DOHH2 (cell line): ENCODE data around the gene PTPN4.

Source experiments
- H3F3A ChIP-seq: fragments of 200-600 bp; sonication (generic), shearing (Covaris generic); 2 replicates; pipeline ENCODE4 v1.6.0; 2016; ENCODE audit warnings: antibody characterized with exemption, mild to moderate bottlenecking; ENCODE audit not compliant: control insufficient read depth, insufficient read depth
- H3K27ac ChIP-seq: fragments of 200-600 bp; sonication (generic); 2 replicates; pipeline ENCODE4 v1.5.1; 2014; ENCODE audit warnings: low read depth, mild to moderate bottlenecking, low read length, moderate library complexity
- H3K27me3 ChIP-seq: fragments of 200-600 bp; sonication (generic); 2 replicates; pipeline ENCODE4 v1.6.1; 2014; ENCODE audit warnings: mild to moderate bottlenecking, low read length, mixed read lengths; ENCODE audit not compliant: control insufficient read depth
- H3K36me3 ChIP-seq: fragments of 200-600 bp; sonication (generic); 2 replicates; pipeline ENCODE4 v1.6.1; 2014; ENCODE audit warnings: mild to moderate bottlenecking, low read length, moderate library complexity, mixed read lengths; ENCODE audit not compliant: control insufficient read depth
- H3K4me1 ChIP-seq: fragments of 200-600 bp; sonication (generic); 2 replicates; pipeline ENCODE4 v1.6.1; 2014; ENCODE audit warnings: mild to moderate bottlenecking, low read length, mixed read lengths; ENCODE audit not compliant: control insufficient read depth
- H3K4me2 ChIP-seq: fragments of 200-600 bp; sonication (generic); 2 replicates; pipeline ENCODE4 v1.6.0; 2014; ENCODE audit warnings: mild to moderate bottlenecking, low read length, moderate library complexity
- H3K4me3 ChIP-seq: fragments of 200-600 bp; sonication (generic); 2 replicates; pipeline ENCODE4 v1.5.1; 2014; ENCODE audit warnings: mild to moderate bottlenecking, low read length, mixed read lengths
- H3K79me2 ChIP-seq: fragments of 200-600 bp; sonication (generic); 2 replicates; pipeline ENCODE4 v1.6.1; 2014; ENCODE audit warnings: mild to moderate bottlenecking, low read length, mixed read lengths; ENCODE audit not compliant: control insufficient read depth
- H3K9me2 ChIP-seq: fragments of 200-600 bp; sonication (generic); replicated peaks from 2 replicates; pipeline ENCODE4 v1.6.1; 2014; ENCODE audit warnings: mild to moderate bottlenecking, low read length, mixed read lengths; ENCODE audit not compliant: control insufficient read depth
- H3K9me3 ChIP-seq: fragments of 200-600 bp; sonication (generic); 2 replicates; pipeline ENCODE4 v1.6.1; 2014; ENCODE audit warnings: antibody characterized with exemption, low read length, mixed read lengths; ENCODE audit not compliant: control insufficient read depth, insufficient read depth
- H4K20me1 ChIP-seq: fragments of 200-600 bp; sonication (generic); 2 replicates; pipeline ENCODE4 v1.6.0; 2014; ENCODE audit warnings: low read depth, mild to moderate bottlenecking, antibody characterized with exemption, low read length, moderate library complexity; ENCODE audit not compliant: control insufficient read depth, insufficient read depth
- CTCF ChIP-seq: fragments of 200-600 bp; sonication (generic); IDR thresholded peaks from one replicate; pipeline ENCODE4 v1.5.1; 2014; ENCODE audit warnings: antibody characterized with exemption, mild to moderate bottlenecking, low read depth, low read length; ENCODE audit not compliant: poor library complexity, severe bottlenecking
- EZH2phosphoT487 ChIP-seq: fragments of 200-600 bp; sonication (generic); IDR thresholded peaks from 2 replicates; pipeline ENCODE4 v1.6.1; 2017; ENCODE audit warnings: borderline replicate concordance, mild to moderate bottlenecking, antibody characterized with exemption, low read length, moderate library complexity, mixed read lengths

PTPN4 gene

GRCh38 chr2:119929537-119929936 is 169.8 kb downstream of the PTPN4 start:
- Histone ChIP-seq H3K36me3 (no peaks in the 10 kb centered on the region), H3K4me3 (no peak overlapping the region), H3K9me3 (no peaks in the 10 kb centered on the region), H3K9me2 (no peaks in the 10 kb centered on the region), H3K27ac (no peak overlapping the region), H3F3A (no peaks in the 10 kb centered on the region), H4K20me1 (no peaks in the 10 kb centered on the region), H3K4me2 (no peak overlapping the region), H3K4me1 (no peaks in the 10 kb centered on the region), H3K27me3 (no peaks in the 10 kb centered on the region), H3K79me2 (no peaks in the 10 kb centered on the region)
- no peak for TF ChIP-seq CTCF
- no peak for TF ChIP-seq EZH2phosphoT487

GRCh38 chr2:119932809-119933208 is 173.1 kb downstream of the PTPN4 start:
- Histone ChIP-seq H3K79me2 (no peaks in the 10 kb centered on the region), H3K4me2 (no peak overlapping the region), H3F3A (no peaks in the 10 kb centered on the region), H3K27me3 (no peaks in the 10 kb centered on the region), H3K4me3 (no peak overlapping the region), H3K4me1 (no peaks in the 10 kb centered on the region), H4K20me1 (no peaks in the 10 kb centered on the region), H3K9me2 (no peaks in the 10 kb centered on the region), H3K9me3 (no peaks in the 10 kb centered on the region), H3K36me3 (no peaks in the 10 kb centered on the region), H3K27ac (no peak overlapping the region)
- no peak for TF ChIP-seq CTCF
- no peak for TF ChIP-seq EZH2phosphoT487

GRCh38 chr2:119934319-119934718 is 174.6 kb downstream of the PTPN4 start:
- H3K4me3 ChIP-seq: no peak overlapping the region
- H3K9me3 ChIP-seq: no peaks in the 10 kb centered on the region
- no peaks in the 10 kb centered on the region for H3K36me3 ChIP-seq
- TF ChIP-seq CTCF (no peak), EZH2phosphoT487 (no peak)
- H3K27ac ChIP-seq: no peak overlapping the region
- H3K4me2 ChIP-seq: no peak overlapping the region
- no peaks in the 10 kb centered on the region for H3K4me1 ChIP-seq
- H3K79me2 ChIP-seq: no peaks in the 10 kb centered on the region
- H3F3A ChIP-seq: no peaks in the 10 kb centered on the region
- no peaks in the 10 kb centered on the region for H3K9me2 ChIP-seq
- H3K27me3 ChIP-seq: no peaks in the 10 kb centered on the region
- H4K20me1 ChIP-seq: no peaks in the 10 kb centered on the region

GRCh38 chr2:119937680-119938079 is 178.0 kb downstream of the PTPN4 start:
- Histone ChIP-seq H3F3A (no peaks in the 10 kb centered on the region), H3K9me3 (no peaks in the 10 kb centered on the region), H3K4me2 (no peak overlapping the region), H3K4me1 (peaks cover 8% of the 10 kb centered on the region), H3K9me2 (no peaks in the 10 kb centered on the region), H3K79me2 (no peaks in the 10 kb centered on the region), H3K27ac (no peak overlapping the region), H3K36me3 (no peaks in the 10 kb centered on the region), H4K20me1 (no peaks in the 10 kb centered on the region), H3K4me3 (no peak overlapping the region), H3K27me3 (no peaks in the 10 kb centered on the region)
- TF ChIP-seq CTCF (no peak), EZH2phosphoT487 (no peak)
